Caco-2 (cell line): ENCODE data around the gene CDH13. TPM values are rescaled to one million over a fixed set of nuclear protein-coding genes. Genes with fewer than 3 reads are reported as not detected.

Source experiments
- BruUV-seq: library from RNA; stranded (reverse); fragments of 400-500 nt; replicated peaks from 2 replicates; lab custom pipeline; 2021; lab: Mats Ljungman, UMichigan
- CTCF ChIA-PET: fragments of 300-600 bp; sonication (Branson Sonifier 250); formaldehyde crosslinking; loops from one replicate; lab custom pipeline; 2022; ENCODE audit warnings: antibody characterized with exemption; lab: Charles Lee
- POLR2A ChIA-PET: fragments of 300-600 bp; sonication (Branson Sonifier 250); formaldehyde crosslinking; loops from one replicate; lab custom pipeline; 2022; ENCODE audit warnings: antibody characterized with exemption; lab: Charles Lee
- DNase-seq, 2 experiments: peaks; one replicate each; pipeline versions ENCODE4 v3.0.0 to v3.0.0-alpha.2; 2020 to 2022
- H3K27me3 ChIP-seq: replicated peaks from 2 replicates; pipeline ENCODE4 v1.6.0; 2011; ENCODE audit warnings: low read length; ENCODE audit not compliant: control insufficient read depth, insufficient read depth
- H3K36me3 ChIP-seq: 2 replicates; pipeline ENCODE4 v1.5.1; 2011; ENCODE audit warnings: low read length; ENCODE audit not compliant: control insufficient read depth, insufficient read depth
- H3K4me1 ChIP-seq: fragments of 250-450 bp; sonication (Bioruptor Pico); 2 replicates; pipeline ENCODE4 v1.5.1; 2020; ENCODE audit warnings: mild to moderate bottlenecking
- H3K4me3 ChIP-seq: 2 replicates; pipeline ENCODE4 v1.5.1; 2011; ENCODE audit warnings: low read depth, mild to moderate bottlenecking, control low read depth, low read length
- H3K9me3 ChIP-seq: fragments of 250-450 bp; sonication (Bioruptor Pico); 2 replicates; pipeline ENCODE4 v1.5.1; 2020; ENCODE audit warnings: mild to moderate bottlenecking, moderate library complexity
- H3K27ac Mint-ChIP-seq: one replicate; pipeline ENCODE4 v1.8.0; 2022; ENCODE audit warnings: mixed read lengths; ENCODE audit not compliant: unreplicated experiment
- H3K27me3 Mint-ChIP-seq: one replicate; pipeline ENCODE4 v1.8.0; 2022; ENCODE audit warnings: mixed read lengths; ENCODE audit not compliant: insufficient read depth, unreplicated experiment
- H3K36me3 Mint-ChIP-seq: one replicate; pipeline ENCODE4 v1.8.0; 2022; ENCODE audit warnings: mild to moderate bottlenecking, mixed read lengths; ENCODE audit not compliant: insufficient read depth, unreplicated experiment
- H3K4me1 Mint-ChIP-seq: one replicate; pipeline ENCODE4 v1.8.0; 2022; ENCODE audit warnings: low read depth, mixed read lengths; ENCODE audit not compliant: unreplicated experiment
- H3K4me3 Mint-ChIP-seq: one replicate; pipeline ENCODE4 v1.8.0; 2022; ENCODE audit warnings: mild to moderate bottlenecking, moderate library complexity, mixed read lengths; ENCODE audit not compliant: unreplicated experiment
- H3K9me3 Mint-ChIP-seq: one replicate; pipeline ENCODE4 v1.8.0; 2022; ENCODE audit warnings: mixed read lengths; ENCODE audit not compliant: unreplicated experiment
- CTCF ChIP-seq, 2 experiments: fragments of 200-600 bp in 1 of 2; IDR thresholded peaks; 1 replicate in 1 of 2; 2 replicates in 1 of 2; pipeline versions ENCODE4 v1.5.1 to v1.8.0; 2011 to 2022; ENCODE audit warnings: antibody characterized with exemption in 1 of 2, control low read depth in 1 of 2, inconsistent platforms in 1 of 2, low read depth in 1 of 2, low read length in 1 of 2, mild to moderate bottlenecking in 1 of 2, moderate library complexity in 1 of 2; ENCODE audit not compliant: insufficient read depth in 1 of 2, severe bottlenecking in 1 of 2, unreplicated experiment in 1 of 2
- intact Hi-C: fragments of 100-400 bp; cut with micrococcal nuclease; formaldehyde crosslinking; loops from one replicate; pipeline ENCODE4 v1.10.0; 2022; ENCODE audit not compliant: unreplicated experiment
- total RNA-seq: library from RNA; stranded (reverse); gene quantifications from 2 replicates; pipeline ENCODE4 v1.2.3, GENCODE V29; 2022

CDH13 gene
- total RNA-seq, 1 experiment from 2014 or later, result 2.2 TPM

- no TSS peak for BruUV-seq
- POLR2A ChIA-PET, result no interaction called here
- no peaks in the 10 kb centered on the region for H3K4me1 ChIP-seq
- H3K4me3 ChIP-seq, result no peak overlapping the region
- Mint-ChIP-seq H3K36me3 (no peaks in the 10 kb centered on the region), H3K9me3 (peaks cover 18% of the 10 kb centered on the region), H3K4me3 (no peak overlapping the region), H3K4me1 (no peaks in the 10 kb centered on the region), H3K27ac (no peak overlapping the region), H3K27me3 (peaks cover 13% of the 10 kb centered on the region)
- TF ChIP-seq CTCF (IDR thresholded peaks at IDR 0.05; ENCODE audit: insufficient read depth in 1 of 2, low read depth in 1 of 2, low read length in 1 of 2, severe bottlenecking in 1 of 2, unreplicated experiment in 1 of 2), result no peak
- no peaks in the 10 kb centered on the region for H3K36me3 ChIP-seq
- intact Hi-C loops, result no loop called here
- no peaks in the 10 kb centered on the region for H3K27me3 ChIP-seq
- no peaks in the 10 kb centered on the region; the same call in 1 of the 2 replicates for H3K9me3 ChIP-seq
- DNase-seq, result no peak
- CTCF ChIA-PET, result no interaction called here
Measured at GRCh38 chr16:83762141-83762991, 1135.6 kb downstream of the CDH13 start.

GRCh38 chr16:83762992-83763358 is 1136.2 kb downstream of the CDH13 start:
- ChIA-PET POLR2A (no interaction called here), CTCF (no interaction called here)
- intact Hi-C loops, result no loop called here
- Mint-ChIP-seq H3K27ac (no peak overlapping the region), H3K4me1 (no peaks in the 10 kb centered on the region), H3K36me3 (no peaks in the 10 kb centered on the region), H3K9me3 (peaks cover 15% of the 10 kb centered on the region), H3K4me3 (no peak overlapping the region), H3K27me3 (peaks cover 17% of the 10 kb centered on the region)
- no peak for TF ChIP-seq CTCF (IDR thresholded peaks at IDR 0.05; ENCODE audit: insufficient read depth in 1 of 2, low read depth in 1 of 2, low read length in 1 of 2, severe bottlenecking in 1 of 2, unreplicated experiment in 1 of 2)
- no TSS peak for BruUV-seq
- H3K27me3 ChIP-seq, result no peaks in the 10 kb centered on the region
- H3K36me3 ChIP-seq, result no peaks in the 10 kb centered on the region
- H3K4me1 ChIP-seq, result no peaks in the 10 kb centered on the region
- no peak overlapping the region for H3K4me3 ChIP-seq
- no peak for DNase-seq
- H3K9me3 ChIP-seq, result no peaks in the 10 kb centered on the region; the same call in 1 of the 2 replicates

GRCh38 chr16:83768986-83769385 is 1142.2 kb downstream of the CDH13 start:
- intact Hi-C loops, result no loop called here
- no peak overlapping the region for H3K4me3 ChIP-seq
- H3K27me3 ChIP-seq, result no peaks in the 10 kb centered on the region
- TF ChIP-seq CTCF (IDR thresholded peaks at IDR 0.05; ENCODE audit: insufficient read depth in 1 of 2, low read depth in 1 of 2, low read length in 1 of 2, severe bottlenecking in 1 of 2, unreplicated experiment in 1 of 2), result no peak
- BruUV-seq, result no TSS peak
- Mint-ChIP-seq H3K4me3 (no peak overlapping the region), H3K27ac (no peak overlapping the region), H3K4me1 (no peaks in the 10 kb centered on the region), H3K9me3 (no peaks in the 10 kb centered on the region), H3K27me3 (peaks cover 26% of the 10 kb centered on the region), H3K36me3 (no peaks in the 10 kb centered on the region)
- DNase-seq, result no peak
- H3K9me3 ChIP-seq, result no peaks in the 10 kb centered on the region
- H3K4me1 ChIP-seq, result no peaks in the 10 kb centered on the region
- ChIA-PET POLR2A (no interaction called here), CTCF (no interaction called here)
- H3K36me3 ChIP-seq, result no peaks in the 10 kb centered on the region
